GM11168 (cell line): ENCODE results near the gene ASPA.
"Not testable (repeated sequence)": the region's sequence is repeated elsewhere in the genome, so short reads cannot be mapped to it uniquely, and the experiment has no call there.

Experiments
- in situ Hi-C: fragments of 300-500 bp; cut with MboI; formaldehyde crosslinking; loops from one replicate; pipeline ENCODE4 v1.12.0; 2022; ENCODE audit warnings: low sequenced_read_pairs; ENCODE audit not compliant: unreplicated experiment

ASPA gene

GRCh38 chr17:3506054-3506453, 30.3 kb downstream of the ASPA start:
- in situ Hi-C loops = no loop called here

GRCh38 chr17:3507071-3507470, 31.3 kb downstream of the ASPA start:
- in situ Hi-C loops = no loop called here

- in situ Hi-C loops = no loop called here
Observed at GRCh38 chr17:3507869-3508268, 32.1 kb downstream of the ASPA start.

GRCh38 chr17:3510090-3510489, 34.3 kb downstream of the ASPA start:
- in situ Hi-C loops = no loop called here

GRCh38 chr17:3511852-3512504, 36.2 kb downstream of the ASPA start:
- in situ Hi-C loops = no loop called here

- in situ Hi-C loops = no loop called here
Observed at GRCh38 chr17:3512505-3513171, 36.8 kb downstream of the ASPA start.

- in situ Hi-C loops = no loop called here
Observed at GRCh38 chr17:3513305-3514035, 37.7 kb downstream of the ASPA start.

- in situ Hi-C loops = not testable (repeated sequence)
Observed at GRCh38 chr17:3514167-3514566, 38.4 kb downstream of the ASPA start.

GRCh38 chr17:3514873-3515272, 39.1 kb downstream of the ASPA start:
- in situ Hi-C loops = no loop called here

- in situ Hi-C loops = not testable (repeated sequence)
Observed at GRCh38 chr17:3519472-3519871, 43.7 kb downstream of the ASPA start.

- in situ Hi-C loops = no loop called here
Observed at GRCh38 chr17:3524024-3524423, 48.2 kb downstream of the ASPA start.

GRCh38 chr17:3526491-3526890, 50.7 kb downstream of the ASPA start:
- in situ Hi-C loops = no loop called here

GRCh38 chr17:3526971-3527370, 51.2 kb downstream of the ASPA start:
- in situ Hi-C loops = no loop called here

- in situ Hi-C loops = no loop called here
Observed at GRCh38 chr17:3527468-3527867, 51.7 kb downstream of the ASPA start.

- in situ Hi-C loops = no loop called here
Observed at GRCh38 chr17:3527896-3528295, 52.1 kb downstream of the ASPA start.

- in situ Hi-C loops = no loop called here
Observed at GRCh38 chr17:3528403-3528851, 52.6 kb downstream of the ASPA start.

GRCh38 chr17:3528880-3529511, 53.2 kb downstream of the ASPA start:
- in situ Hi-C loops = no loop called here

GRCh38 chr17:3529817-3530741, 54.3 kb downstream of the ASPA start:
- in situ Hi-C loops = no loop called here

- in situ Hi-C loops = no loop called here
Observed at GRCh38 chr17:3531266-3532101, 55.7 kb downstream of the ASPA start.
